CD14-positive monocyte (primary cell): ENCODE results near the gene MED6. TPM values are rescaled to one million over a fixed set of nuclear protein-coding genes. Genes with fewer than 3 reads are reported as not detected.

Experiments
- DNase-seq, 3 donors: peaks; one replicate each; pipeline ENCODE4 v3.0.0-alpha.2; 2011 to 2022
- H2AFZ ChIP-seq: 2 replicates; pipeline ENCODE4 v1.6.0; 2012; ENCODE audit warnings: mild to moderate bottlenecking, low read depth, low read length, inconsistent platforms; ENCODE audit not compliant: insufficient read depth, poor library complexity, severe bottlenecking
- H3K27ac ChIP-seq, 2 donors: 1 replicate in 1 of 2; 2 replicates in 1 of 2; pipeline ENCODE4 v1.5.1; 2012 to 2013; ENCODE audit warnings: low read length in 2 of 2, control low read depth in 1 of 2, inconsistent platforms in 1 of 2, low read depth in 1 of 2, mild to moderate bottlenecking in 1 of 2
- H3K27me3 ChIP-seq, 2 donors: one replicate each; pipeline versions ENCODE4 v1.6.0 to v1.6.1; 2011 to 2013; ENCODE audit warnings: low read length in 2 of 2; ENCODE audit not compliant: control insufficient read depth in 2 of 2, insufficient read depth in 2 of 2
- H3K36me3 ChIP-seq, 2 donors: replicated peaks in 1 of 2; 1 replicate in 1 of 2; 2 replicates in 1 of 2; pipeline versions ENCODE4 v1.5.1 to v1.6.1; 2012 to 2013; ENCODE audit warnings: low read length in 2 of 2, control low read depth in 1 of 2, inconsistent platforms in 1 of 2, mild to moderate bottlenecking in 1 of 2; ENCODE audit not compliant: insufficient read depth in 2 of 2, control insufficient read depth in 1 of 2
- H3K4me1 ChIP-seq, 2 donors: 1 replicate in 1 of 2; 2 replicates in 1 of 2; pipeline versions ENCODE4 v1.5.1 to v1.6.1; 2012 to 2013; ENCODE audit warnings: low read length in 2 of 2, control low read depth in 1 of 2, inconsistent platforms in 1 of 2, mild to moderate bottlenecking in 1 of 2, moderate library complexity in 1 of 2; ENCODE audit not compliant: insufficient read depth in 2 of 2, control insufficient read depth in 1 of 2
- H3K4me2 ChIP-seq: replicated peaks from 2 replicates; pipeline ENCODE3; 2012; ENCODE audit warnings: low read length, moderate library complexity, mild to moderate bottlenecking; ENCODE audit not compliant: poor library complexity, severe bottlenecking; ENCODE audit errors: extremely low read depth
- H3K4me3 ChIP-seq, 3 experiments: fragments of 200-600 bp in 1 of 3; sonication (generic) in 1 of 3; replicated peaks in 1 of 3; 1 replicate in 2 of 3; 2 replicates in 1 of 3; pipeline ENCODE4 v1.5.1; 2011 to 2013; ENCODE audit warnings: low read length in 3 of 3, mild to moderate bottlenecking in 3 of 3, control low read depth in 2 of 3, low read depth in 2 of 3, inconsistent platforms in 1 of 3, moderate library complexity in 1 of 3
- H3K79me2 ChIP-seq: 2 replicates; pipeline ENCODE4 v1.6.0; 2012; ENCODE audit warnings: mild to moderate bottlenecking, control low read depth, inconsistent platforms, low read length, moderate library complexity; ENCODE audit not compliant: insufficient read depth
- H3K9ac ChIP-seq: 2 replicates; pipeline ENCODE4 v1.6.0; 2017; ENCODE audit warnings: low read length, mild to moderate bottlenecking; ENCODE audit not compliant: insufficient read depth, poor library complexity, severe bottlenecking
- H3K9me3 ChIP-seq, 2 donors: replicated peaks in 1 of 2; 1 replicate in 1 of 2; 2 replicates in 1 of 2; pipeline versions ENCODE4 v1.5.1 to v1.6.1; 2012 to 2013; ENCODE audit warnings: low read length in 2 of 2, control low read depth in 1 of 2; ENCODE audit not compliant: control insufficient read depth in 1 of 2, insufficient read depth in 1 of 2
- H4K20me1 ChIP-seq: 2 replicates; pipeline ENCODE4 v1.6.0; 2012; ENCODE audit warnings: mild to moderate bottlenecking, low read length, control low read depth, moderate library complexity; ENCODE audit not compliant: insufficient read depth
- H3K27ac Mint-ChIP-seq, 7 donors: one replicate each; pipeline ENCODE4 v1.8.0; 2020; ENCODE audit warnings: mild to moderate bottlenecking in 7 of 7, mixed read lengths in 7 of 7, moderate library complexity in 6 of 7, inconsistent platforms in 2 of 7
- H3K27me3 Mint-ChIP-seq, 3 donors: one replicate each; pipeline ENCODE4 v1.8.0; 2021 to 2022; ENCODE audit warnings: low read depth in 3 of 3, mild to moderate bottlenecking in 3 of 3, mixed read lengths in 3 of 3, moderate library complexity in 3 of 3, inconsistent platforms in 1 of 3
- H3K36me3 Mint-ChIP-seq, 2 donors: one replicate each; pipeline ENCODE4 v1.8.0; 2020; ENCODE audit warnings: mixed read lengths in 2 of 2, inconsistent platforms in 1 of 2, mild to moderate bottlenecking in 1 of 2
- H3K4me1 Mint-ChIP-seq: one replicate; pipeline ENCODE4 v1.8.0; 2020; ENCODE audit warnings: mild to moderate bottlenecking, mixed read lengths
- H3K4me3 Mint-ChIP-seq, 2 donors: one replicate each; pipeline ENCODE4 v1.8.0; 2020; ENCODE audit warnings: mild to moderate bottlenecking in 2 of 2, mixed read lengths in 2 of 2, moderate library complexity in 1 of 2
- H3K9me3 Mint-ChIP-seq, 7 donors: one replicate each; pipeline ENCODE4 v1.8.0; 2020 to 2022; ENCODE audit warnings: mixed read lengths in 7 of 7, mild to moderate bottlenecking in 6 of 7, moderate library complexity in 6 of 7, inconsistent platforms in 2 of 7
- CTCF ChIP-seq: fragments of 200-600 bp; IDR thresholded peaks from one replicate; pipeline ENCODE4 v1.8.0; 2022; ENCODE audit warnings: antibody characterized with exemption, mild to moderate bottlenecking
- WGBS: methylation state at CpG from one replicate; pipeline ENCODE4 v1.1.5; 2013; ENCODE audit warnings: missing lambda C conversion rate; ENCODE audit not compliant: insufficient coverage; 5-methylcytosine and 5-hydroxymethylcytosine counted together
- intact Hi-C, 2 donors: fragments of 100-400 bp; cut with micrococcal nuclease; formaldehyde crosslinking; loops; one replicate each; pipeline versions ENCODE4 v1.15.0 to v1.15.1; 2023
- polyA plus RNA-seq, 3 donors: library from polyadenylated mRNA; depleted of rRNA in 1 of 3; unstranded in 2 of 3; stranded (reverse) in 1 of 3; fragments of 300-500 nt in 2 of 3; fragments of >200 nt in 1 of 3; fragmentation: Illumina TruSeq in 2 of 3; gene quantifications; 1 replicate in 2 of 3; 2 replicates in 1 of 3; pipeline ENCODE4 v1.2.3, GENCODE V29; 2012 to 2021

Gene MED6
- polyA plus RNA-seq, 3 donors: 11.9 to 22.3 (median 19.4) TPM

- peaks cover 0 to 1% (median 0%) of the 10 kb centered on the region in 3 donors for H3K27me3 Mint-ChIP-seq
- Histone ChIP-seq H3K36me3 (peaks cover 2 to 12% of the 10 kb centered on the region in 2 donors), H2AFZ (no peak overlapping the region), H3K27me3 (no peaks in the 10 kb centered on the region), H3K4me2 (no peak overlapping the region), H3K9me3 (no peaks in the 10 kb centered on the region), H4K20me1 (no peaks in the 10 kb centered on the region), H3K79me2 (no peaks in the 10 kb centered on the region), H3K9ac (no peak overlapping the region), H3K4me1 (no peaks in the 10 kb centered on the region), H3K27ac (no peak overlapping the region), H3K4me3 (no peak overlapping the region)
- no peak overlapping the region for H3K27ac Mint-ChIP-seq
- no peak for TF ChIP-seq CTCF
- H3K9me3 Mint-ChIP-seq: peaks cover 0 to 5% (median 0%) of the 10 kb centered on the region in 7 donors
- H3K36me3 Mint-ChIP-seq: peaks cover 21 to 41% of the 10 kb centered on the region in 2 donors
- intact Hi-C loops: no loop called here
- DNase-seq: no peak
- no peaks in the 10 kb centered on the region for H3K4me1 Mint-ChIP-seq
- WGBS: no CpG with 5 or more reads among the region's 1 CpG
- no peak overlapping the region for H3K4me3 Mint-ChIP-seq
Measured at GRCh38 chr14:70573050-70573449, 27.4 kb downstream of the MED6 start.

- H3K27me3 ChIP-seq: no peaks in the 10 kb centered on the region
- no peak overlapping the region for H3K27ac Mint-ChIP-seq
- no peak overlapping the region for H3K4me3 ChIP-seq
- H3K4me1 ChIP-seq: no peaks in the 10 kb centered on the region
- no peaks in the 10 kb centered on the region for H3K4me1 Mint-ChIP-seq
- H3K79me2 ChIP-seq: no peaks in the 10 kb centered on the region
- H3K36me3 ChIP-seq: peaks cover 7 to 29% of the 10 kb centered on the region in 2 donors
- peaks cover 1 to 14% of the 10 kb centered on the region in 2 donors for H3K9me3 ChIP-seq
- no peak for DNase-seq
- H3K9ac ChIP-seq: no peak overlapping the region
- WGBS: no CpG with 5 or more reads among the region's 2 CpGs
- H3K36me3 Mint-ChIP-seq: peaks cover 27 to 59% of the 10 kb centered on the region in 2 donors
- no peak overlapping the region for H2AFZ ChIP-seq
- H3K27ac ChIP-seq: no peak overlapping the region
- no peak overlapping the region for H3K4me3 Mint-ChIP-seq
- H3K4me2 ChIP-seq: no peak overlapping the region
- peaks cover 0 to 12% (median 6%) of the 10 kb centered on the region in 7 donors for H3K9me3 Mint-ChIP-seq
- TF ChIP-seq CTCF: no peak
- peaks cover 0 to 1% (median 0%) of the 10 kb centered on the region in 3 donors for H3K27me3 Mint-ChIP-seq
- intact Hi-C loops: no loop called here
- no peaks in the 10 kb centered on the region for H4K20me1 ChIP-seq
Measured at GRCh38 chr14:70571139-70571538, 29.3 kb downstream of the MED6 start.
